Inflammatory macrophage treated with lipopolysaccharide for 4 hours (primary cell): ENCODE measurements around the gene RAB22A.

Experiments used
- DNase-seq: peaks from one replicate; pipeline ENCODE4 v3.0.0-alpha.2; 2020

RAB22A gene

GRCh38 chr20:58309591-58310290, at the start of gene RAB22A:
Gene RAB22A (plus strand): TSS chr20:58309715. CDS start chr20:58309977, 262 bp downstream.
- DNase-seq, result peak; percentile 89

- DNase-seq, result no peak
These were observed 49.5 kb upstream of the RAB22A start for GRCh38 chr20:58260006-58260405.

- DNase-seq, result no peak
These were observed 47.9 kb upstream of the RAB22A start for GRCh38 chr20:58261660-58262059.

- DNase-seq, result no peak
These were observed 45.2 kb upstream of the RAB22A start for GRCh38 chr20:58264271-58264670.

GRCh38 chr20:58267389-58268215, 41.9 kb upstream of the RAB22A start:
- DNase-seq, result no peak

GRCh38 chr20:58268421-58268821, 41.1 kb upstream of the RAB22A start:
- no peak for DNase-seq

- DNase-seq, result no peak
These were observed 40.4 kb upstream of the RAB22A start for GRCh38 chr20:58268936-58269619.

GRCh38 chr20:58271606-58272351, 37.7 kb upstream of the RAB22A start:
- no peak for DNase-seq

- DNase-seq, result no peak
These were observed 35.1 kb upstream of the RAB22A start for GRCh38 chr20:58274384-58274783.

- DNase-seq, result no peak
These were observed 32.4 kb upstream of the RAB22A start for GRCh38 chr20:58277107-58277506.

- no peak for DNase-seq
These were observed 31.7 kb upstream of the RAB22A start for GRCh38 chr20:58277578-58278472.

- no peak for DNase-seq
These were observed 22.8 kb upstream of the RAB22A start for GRCh38 chr20:58286729-58287128.

GRCh38 chr20:58287638-58288037, 21.9 kb upstream of the RAB22A start:
- no peak for DNase-seq

- DNase-seq, result no peak
These were observed 20.4 kb upstream of the RAB22A start for GRCh38 chr20:58289143-58289542.

GRCh38 chr20:58293453-58293852, 16.1 kb upstream of the RAB22A start:
- peak; percentile 15 for DNase-seq

- no peak for DNase-seq
These were observed 14.7 kb upstream of the RAB22A start for GRCh38 chr20:58294497-58295455.

- no peak for DNase-seq
These were observed 13.3 kb upstream of the RAB22A start for GRCh38 chr20:58296051-58296837.

- no peak for DNase-seq
These were observed 12.1 kb upstream of the RAB22A start for GRCh38 chr20:58297394-58297793.

- DNase-seq, result no peak
These were observed 9.2 kb upstream of the RAB22A start for GRCh38 chr20:58300321-58300720.

- DNase-seq, result no peak
These were observed 6.0 kb upstream of the RAB22A start for GRCh38 chr20:58303547-58303946.
